ENCODE measurements around the gene YY2. TPM values are rescaled to one million over a fixed set of nuclear protein-coding genes. Genes with fewer than 3 reads are reported as not detected.

YY2 gene
- total RNA-seq, 2 experiments from 2014 or later, result 1.4 to 1.5 TPM

- POLR2A ChIA-PET, result no interaction called here
- no peaks in the 10 kb centered on the region for H3K4me1 Mint-ChIP-seq
Measured at GRCh38 chrX:21905313-21905712, 49.5 kb downstream of the YY2 start.

GRCh38 chrX:21905953-21906352 is 50.2 kb downstream of the YY2 start:
- ATAC-seq (ENCODE audit: low read depth) (no peak), DNase-seq (no peak)
- peaks cover 1% of the 10 kb centered on the region for H3K36me3 Mint-ChIP-seq
- no peaks in the 10 kb centered on the region for H3K4me1 Mint-ChIP-seq
- POLR2A ChIA-PET, result no interaction called here
- H3K27ac Mint-ChIP-seq, result no peak overlapping the region
- no peak overlapping the region for H3K4me3 Mint-ChIP-seq
- no peaks in the 10 kb centered on the region for H3K27me3 Mint-ChIP-seq
- no peaks in the 10 kb centered on the region for H3K9me3 Mint-ChIP-seq

More at GRCh38 chrX:21905313-21905712, 49.5 kb downstream of the YY2 start:
- H3K4me3 Mint-ChIP-seq, result no peak overlapping the region
- no peaks in the 10 kb centered on the region for H3K27me3 Mint-ChIP-seq
- ATAC-seq (ENCODE audit: low read depth) (no peak), DNase-seq (no peak)
- H3K9me3 Mint-ChIP-seq, result no peaks in the 10 kb centered on the region
- H3K36me3 Mint-ChIP-seq, result peaks cover 1% of the 10 kb centered on the region
- H3K27ac Mint-ChIP-seq, result no peak overlapping the region

DNA sequence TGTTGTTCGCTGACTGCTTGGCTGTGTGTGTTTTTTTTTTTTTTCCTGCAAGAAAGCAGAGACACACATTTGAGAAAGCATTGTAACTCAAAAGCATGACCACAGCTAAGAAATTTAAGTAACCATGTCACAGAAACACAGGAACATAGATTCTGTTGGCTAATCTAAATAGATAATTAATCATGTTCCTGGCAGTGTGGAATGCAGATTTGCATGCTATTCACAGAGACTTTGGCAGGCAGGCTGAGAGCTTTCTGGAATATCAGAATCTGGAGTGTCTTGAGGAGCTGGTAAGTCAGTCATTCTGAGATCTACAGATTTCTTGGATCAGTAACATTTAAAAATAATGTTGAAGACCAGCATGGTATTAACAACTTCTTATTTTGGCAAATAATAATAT is 51.5 kb downstream of the YY2 start:
- Mint-ChIP-seq H3K4me1 (no peaks in the 10 kb centered on the region), H3K36me3 (peaks cover 1% of the 10 kb centered on the region), H3K27ac (no peak overlapping the region), H3K27me3 (no peaks in the 10 kb centered on the region), H3K9me3 (no peaks in the 10 kb centered on the region), H3K4me3 (no peak overlapping the region)
- POLR2A ChIA-PET, result no interaction called here
- ATAC-seq (ENCODE audit: low read depth) (no peak), DNase-seq (no peak)

Other genes starting within 250 kb of the YY2 start
- under 1 TPM; 0.72 to 0.91 TPM for gene KLHL34, start 197.7 kb upstream of the YY2 start, total RNA-seq
- not detected for gene SMPX, start 97.9 kb upstream of the YY2 start, total RNA-seq
- 1 to 10 TPM; 8.1 to 9.0 TPM for gene MBTPS2, start 16.4 kb upstream of the YY2 start, total RNA-seq
- gene SMS, start 84.7 kb downstream of the YY2 start, total RNA-seq, result 10 to 100 TPM; 64.1 to 67.4 TPM
- under 1 TPM; 0.23 to 0.55 TPM for gene PHEX, start 176.3 kb downstream of the YY2 start, total RNA-seq

Measured in activated naive CD8-positive, alpha-beta T cell treated with anti-CD3 and anti-CD28 coated beads, Interleukin-2, amount 10 ng/mL, durations not matched to agents 7 days and 5 days (primary cell).